Hematopoietic multipotent progenitor cell (in vitro differentiated cells): ENCODE results near the gene ZNF837. TPM values are rescaled to one million over a fixed set of nuclear protein-coding genes. Genes with fewer than 3 reads are reported as not detected.
"Not testable (repeated sequence)": the region's sequence is repeated elsewhere in the genome, so short reads cannot be mapped to it uniquely, and the experiment has no call there.

Experiments used
- DNase-seq, 3 donors: peaks; one replicate each; pipeline ENCODE4 v3.0.0-alpha.2; 2011 to 2015; ENCODE audit warnings: low read depth in 2 of 3, low spot score in 2 of 3
- total RNA-seq: library from RNA; depleted of rRNA; stranded (reverse); fragments of >200 nt; gene quantifications from one replicate; pipeline ENCODE4 v1.2.3, GENCODE V29; 2012

Gene ZNF837
- total RNA-seq, 1 donor: 6.2 TPM

GRCh38 chr19:58351990-58352755 is 28.7 kb downstream of the ZNF837 start:
- no peak for DNase-seq

GRCh38 chr19:58351558-58351878 is 29.3 kb downstream of the ZNF837 start:
- no peak for DNase-seq

GRCh38 chr19:58350871-58351557 is 29.8 kb downstream of the ZNF837 start:
- no peak for DNase-seq

- no peak for DNase-seq
These were observed 30.6 kb downstream of the ZNF837 start for GRCh38 chr19:58350001-58350861.

- no peak for DNase-seq
These were observed 31.2 kb downstream of the ZNF837 start for GRCh38 chr19:58349590-58349989.

GRCh38 chr19:58348080-58348479 is 32.8 kb downstream of the ZNF837 start:
- not testable (repeated sequence) for DNase-seq

- peak; percentile 58 to 77 (median 76) for DNase-seq
These were observed 33.6 kb downstream of the ZNF837 start for GRCh38 chr19:58346961-58347929.

GRCh38 chr19:58345558-58345957 is 35.3 kb downstream of the ZNF837 start:
- no peak for DNase-seq

GRCh38 chr19:58338825-58339558 is 41.8 kb downstream of the ZNF837 start:
- DNase-seq: no peak

- no peak for DNase-seq
These were observed 42.5 kb downstream of the ZNF837 start for GRCh38 chr19:58338336-58338735.

- DNase-seq: no peak
These were observed 44.0 kb downstream of the ZNF837 start for GRCh38 chr19:58336820-58337219.

GRCh38 chr19:58336216-58336615 is 44.6 kb downstream of the ZNF837 start:
- no peak for DNase-seq

GRCh38 chr19:58335630-58336029 is 45.2 kb downstream of the ZNF837 start:
- DNase-seq: no peak

GRCh38 chr19:58334691-58335249 is 46.1 kb downstream of the ZNF837 start:
- no peak for DNase-seq

- no peak for DNase-seq
These were observed 48.1 kb downstream of the ZNF837 start for GRCh38 chr19:58332697-58333096.

GRCh38 chr19:58330458-58330857 is 50.4 kb downstream of the ZNF837 start:
- no peak for DNase-seq

GRCh38 chr19:58328999-58329398 is 51.8 kb downstream of the ZNF837 start:
- peak in 2 of 3 donors; percentile 44 to 67 for DNase-seq

- peak; percentile 65 to 91 (median 87) for DNase-seq
These were observed 53.7 kb downstream of the ZNF837 start, which contains the start of gene ZSCAN22 for GRCh38 chr19:58326914-58327726. Gene ZSCAN22, plus strand, starts transcription at chr19:58326994. Its CDS starts 7,809 bp downstream, at chr19:58334803.
